ENCODE results near the gene MYPOP.

Gene MYPOP

GRCh38 chr19:45866400-45867176, 35.8 kb downstream of the MYPOP start:
- H3K4me3 ChIP-seq (ENCODE audit: low read length), result no peak overlapping the region

GRCh38 chr19:45865269-45865948, 37.0 kb downstream of the MYPOP start:
- no peak overlapping the region for H3K4me3 ChIP-seq (ENCODE audit: low read length)
- no peak for TF ChIP-seq ZNF274 (IDR thresholded peaks at IDR 0.05; ENCODE audit: low read depth, low read length)

More at GRCh38 chr19:45866400-45867176, 35.8 kb downstream of the MYPOP start:
- TF ChIP-seq ZNF274 (IDR thresholded peaks at IDR 0.05; ENCODE audit: low read depth, low read length), result no peak

- no peak for TF ChIP-seq ZNF274 (IDR thresholded peaks at IDR 0.05; ENCODE audit: low read depth, low read length)
- peak overlapping the region; percentile 16; the same call in 1 of the 2 replicates for H3K4me3 ChIP-seq (ENCODE audit: low read length)
Measured at GRCh38 chr19:45864629-45865082, 37.8 kb downstream of the MYPOP start.

GRCh38 chr19:45863840-45864628, 38.4 kb downstream of the MYPOP start, which contains the start of gene FOXA3:
Gene FOXA3 (plus strand): TSS chr19:45864326. CDS start chr19:45864457, 131 bp downstream.
- peak within 1 kb of the TSS; percentile 30; the same call in 1 of the 2 replicates for H3K4me3 ChIP-seq (ENCODE audit: low read length)
- TF ChIP-seq ZNF274 (IDR thresholded peaks at IDR 0.05; ENCODE audit: low read depth, low read length), result no peak

- TF ChIP-seq ZNF274 (IDR thresholded peaks at IDR 0.05; ENCODE audit: low read depth, low read length), result no peak
- H3K4me3 ChIP-seq (ENCODE audit: low read length), result peak overlapping the region; percentile 30; the same call in 1 of the 2 replicates
Measured at GRCh38 chr19:45863335-45863839, 39.0 kb downstream of the MYPOP start.

- H3K4me3 ChIP-seq (ENCODE audit: low read length), result peak within 1 kb of the TSS; percentile 88
- TF ChIP-seq ZNF274 (IDR thresholded peaks at IDR 0.05; ENCODE audit: low read depth, low read length), result no peak
Measured at GRCh38 chr19:45862564-45863334, 39.7 kb downstream of the MYPOP start, which contains the start of gene SYMPK. Gene SYMPK (minus strand): TSS chr19:45863147. CDS start chr19:45854495, 8,652 bp downstream.

- TF ChIP-seq ZNF274 (IDR thresholded peaks at IDR 0.05; ENCODE audit: low read depth, low read length), result no peak
- H3K4me3 ChIP-seq (ENCODE audit: low read length), result peak overlapping the region; percentile 88
Measured at GRCh38 chr19:45862271-45862563, 40.2 kb downstream of the MYPOP start.

GRCh38 chr19:45860359-45861259, 41.8 kb downstream of the MYPOP start:
- H3K4me3 ChIP-seq (ENCODE audit: low read length), result no peak overlapping the region
- no peak for TF ChIP-seq ZNF274 (IDR thresholded peaks at IDR 0.05; ENCODE audit: low read depth, low read length)

- H3K4me3 ChIP-seq (ENCODE audit: low read length), result no peak overlapping the region
- no peak for TF ChIP-seq ZNF274 (IDR thresholded peaks at IDR 0.05; ENCODE audit: low read depth, low read length)
Measured at GRCh38 chr19:45854167-45854778, 48.1 kb downstream of the MYPOP start.

GRCh38 chr19:45852983-45853382, 49.4 kb downstream of the MYPOP start:
- TF ChIP-seq ZNF274 (IDR thresholded peaks at IDR 0.05; ENCODE audit: low read depth, low read length), result no peak
- no peak overlapping the region for H3K4me3 ChIP-seq (ENCODE audit: low read length)

GRCh38 chr19:45852145-45852750, 50.2 kb downstream of the MYPOP start:
- H3K4me3 ChIP-seq (ENCODE audit: low read length), result no peak overlapping the region
- no peak for TF ChIP-seq ZNF274 (IDR thresholded peaks at IDR 0.05; ENCODE audit: low read depth, low read length)

GRCh38 chr19:45848922-45849321, 53.5 kb downstream of the MYPOP start:
- H3K4me3 ChIP-seq (ENCODE audit: low read length), result no peak overlapping the region
- TF ChIP-seq ZNF274 (IDR thresholded peaks at IDR 0.05; ENCODE audit: low read depth, low read length), result no peak
